ENCODE measurements around the gene PRDM2.

The PRDM2 gene

GRCh38 chr1:13808729-13809131, 108.7 kb downstream of the PRDM2 start:
- H3K4me3 ChIP-seq (ENCODE audit: low read length): no peak overlapping the region
- peak; percentile 58 for DNase-seq (ENCODE audit: low read depth)
- TF ChIP-seq CTCF (IDR thresholded peaks at IDR 0.05; ENCODE audit: insufficient read depth, low read depth, low read length, missing control alignments): no peak

- no peak overlapping the region for H3K4me3 ChIP-seq (ENCODE audit: low read length)
- no peak for DNase-seq (ENCODE audit: low read depth)
- no peak for TF ChIP-seq CTCF (IDR thresholded peaks at IDR 0.05; ENCODE audit: insufficient read depth, low read depth, low read length, missing control alignments)
Measured at GRCh38 chr1:13809461-13810159, 109.6 kb downstream of the PRDM2 start.

- TF ChIP-seq CTCF (IDR thresholded peaks at IDR 0.05; ENCODE audit: insufficient read depth, low read depth, low read length, missing control alignments): no peak
- H3K4me3 ChIP-seq (ENCODE audit: low read length): no peak overlapping the region
- DNase-seq (ENCODE audit: low read depth): peak; percentile 52
Measured at GRCh38 chr1:13812456-13813397, 112.7 kb downstream of the PRDM2 start.

- DNase-seq (ENCODE audit: low read depth): no peak
- no peak overlapping the region for H3K4me3 ChIP-seq (ENCODE audit: low read length)
- peak; percentile 52 for TF ChIP-seq CTCF (IDR thresholded peaks at IDR 0.05; ENCODE audit: insufficient read depth, low read depth, low read length, missing control alignments)
Measured at GRCh38 chr1:13813398-13814012, 113.5 kb downstream of the PRDM2 start.

GRCh38 chr1:13814131-13814530, 114.1 kb downstream of the PRDM2 start:
- no peak for DNase-seq (ENCODE audit: low read depth)
- TF ChIP-seq CTCF (IDR thresholded peaks at IDR 0.05; ENCODE audit: insufficient read depth, low read depth, low read length, missing control alignments): no peak
- H3K4me3 ChIP-seq (ENCODE audit: low read length): no peak overlapping the region

GRCh38 chr1:13816016-13816760, 116.2 kb downstream of the PRDM2 start:
- DNase-seq (ENCODE audit: low read depth): no peak
- H3K4me3 ChIP-seq (ENCODE audit: low read length): no peak overlapping the region
- TF ChIP-seq CTCF (IDR thresholded peaks at IDR 0.05; ENCODE audit: insufficient read depth, low read depth, low read length, missing control alignments): no peak
